HG03039 (cell line): ENCODE results near the gene TCP11.

Experiments
- ATAC-seq: cut with Tn5 transposase; IDR thresholded peaks from one replicate; pipeline ENCODE4 v1.9.1; 2021; ENCODE audit warnings: mild to moderate bottlenecking, moderate library complexity; ENCODE audit not compliant: unreplicated experiment

The TCP11 gene

DNA sequence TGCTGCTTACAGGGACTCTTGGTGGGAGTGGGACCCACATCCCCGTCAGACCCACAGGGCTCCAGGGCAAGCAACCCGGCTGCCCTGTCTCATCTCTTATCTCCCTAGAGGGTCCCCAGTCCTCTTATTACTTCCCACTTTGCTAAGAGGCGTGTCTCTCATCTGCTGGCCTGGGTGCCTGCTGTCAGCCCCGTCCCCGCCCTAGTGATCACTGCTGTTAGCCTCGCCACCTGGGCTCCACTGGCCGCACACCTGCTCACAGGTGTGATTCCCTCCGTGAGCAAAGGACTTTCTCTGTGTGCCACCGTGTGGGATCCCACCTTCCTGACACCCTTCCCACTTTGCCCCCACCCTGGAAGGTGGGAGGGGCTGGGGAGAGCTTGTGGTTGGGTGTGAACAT is 57.6 kb downstream of the TCP11 start:
- no peak for ATAC-seq

- no peak for ATAC-seq
Observed at GRCh38 chr6:35082733-35083403, 58.3 kb downstream of the TCP11 start.

DNA sequence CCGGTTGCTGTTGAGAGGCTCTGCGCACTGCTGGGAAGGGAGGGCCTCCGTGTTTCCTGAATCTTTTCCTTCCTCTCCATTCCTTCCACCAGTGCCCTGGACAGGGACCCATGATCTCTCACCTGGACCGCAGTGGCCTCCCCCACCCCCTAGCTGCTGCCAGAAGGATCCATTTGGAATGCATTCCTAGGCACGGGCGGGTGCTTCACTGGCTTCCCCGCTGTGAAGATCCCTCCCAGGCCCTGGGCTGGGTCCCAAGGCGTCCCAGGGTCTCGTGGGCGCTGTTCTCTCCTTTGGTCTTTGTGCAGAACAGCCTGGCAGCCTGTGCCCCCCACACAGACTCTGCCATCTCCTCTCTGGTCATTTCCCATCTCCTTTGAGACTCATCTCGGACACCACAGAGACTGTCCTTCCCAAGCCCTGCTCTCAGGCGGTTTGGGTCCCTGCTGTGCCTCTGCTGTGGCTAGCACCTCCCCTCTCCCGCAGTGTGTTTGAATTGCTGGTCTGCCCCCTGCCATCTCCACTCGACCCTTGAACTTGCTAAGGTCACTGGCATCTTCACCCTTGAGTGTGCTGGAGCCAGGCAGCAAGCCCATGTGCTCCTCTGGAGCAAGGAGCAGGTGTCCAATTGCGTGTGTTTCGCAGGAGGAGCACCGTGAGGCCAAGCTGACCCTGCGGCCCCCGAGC is 59.0 kb downstream of the TCP11 start:
- no peak for ATAC-seq

DNA sequence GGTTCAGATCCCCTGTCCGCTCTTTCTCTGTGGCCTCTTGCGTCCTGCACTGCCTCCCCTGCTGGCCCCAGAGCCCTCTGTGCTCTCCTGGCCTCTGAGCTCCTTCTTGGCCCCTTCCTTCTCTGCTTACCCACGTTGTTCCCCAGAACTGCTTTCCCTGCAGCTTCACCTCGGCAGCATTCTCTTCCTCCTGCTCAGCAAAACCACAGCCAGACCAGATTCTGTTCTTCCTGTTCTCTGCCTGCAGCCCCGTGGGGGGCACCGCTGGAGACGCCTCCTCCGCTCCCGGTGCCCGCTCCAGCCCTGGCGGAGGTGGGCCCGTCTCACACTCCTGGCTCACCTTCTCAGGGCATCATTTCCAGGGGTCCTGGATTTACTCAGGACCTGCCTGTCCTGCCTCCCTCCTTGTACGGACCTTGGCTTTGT is 59.7 kb downstream of the TCP11 start:
- ATAC-seq, result no peak

DNA sequence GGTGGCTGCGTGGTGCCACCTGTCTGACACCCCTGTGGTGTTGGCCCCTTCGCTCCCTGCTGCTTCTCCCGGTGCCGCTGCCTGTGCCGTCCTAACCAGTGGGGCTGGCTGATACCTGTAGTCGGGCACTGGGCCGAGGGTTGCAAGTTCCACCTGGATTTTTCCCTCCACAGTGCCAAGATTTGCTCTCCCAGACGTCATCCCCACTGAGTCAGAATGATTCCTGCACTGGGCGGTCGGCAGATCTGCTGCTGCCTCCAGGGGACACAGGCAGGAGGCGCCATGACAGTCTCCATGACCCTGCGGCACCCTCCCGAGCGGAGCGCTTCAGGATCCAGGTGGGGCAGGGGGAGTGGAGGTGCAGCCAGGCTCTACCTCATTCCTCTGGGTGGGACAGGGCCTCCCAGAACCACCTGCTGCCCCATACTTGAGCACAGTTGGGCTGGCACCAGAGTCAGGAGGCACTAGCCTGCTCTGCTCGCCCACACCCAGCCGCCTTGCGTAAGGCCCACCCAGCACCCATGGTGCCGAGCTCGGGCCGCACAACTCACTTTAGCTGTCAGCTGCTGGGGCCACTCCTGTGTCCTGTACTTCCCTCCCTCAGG is 60.2 kb downstream of the TCP11 start:
- no peak for ATAC-seq

GRCh38 chr6:35080016-35080680 is 61.0 kb downstream of the TCP11 start:
- ATAC-seq, result no peak

- no peak for ATAC-seq
Observed at GRCh38 chr6:35079311-35080000, 61.7 kb downstream of the TCP11 start.

GRCh38 chr6:35078896-35079295 is 62.2 kb downstream of the TCP11 start:
- no peak for ATAC-seq

- no peak for ATAC-seq
Observed at GRCh38 chr6:35078226-35078850, 62.8 kb downstream of the TCP11 start.

DNA sequence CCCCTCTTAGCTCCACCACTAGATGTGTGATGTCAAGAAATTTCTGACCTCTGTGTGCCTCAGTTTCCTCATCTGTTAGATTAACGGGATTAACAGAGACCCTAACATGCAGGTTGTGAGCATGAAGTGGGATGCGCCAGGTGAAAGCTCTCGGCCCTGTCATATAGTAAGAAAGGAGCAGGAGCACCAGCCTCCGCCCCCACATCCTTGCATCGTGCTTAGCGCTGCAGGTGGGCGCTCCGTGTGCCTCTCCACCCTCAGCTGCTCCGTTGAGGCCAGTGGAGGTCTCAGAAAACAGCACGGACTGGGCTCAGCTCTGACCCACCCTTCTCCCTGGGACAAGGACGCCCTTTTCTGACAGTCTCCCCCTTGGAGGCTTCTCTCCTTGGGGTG is 63.4 kb downstream of the TCP11 start:
- ATAC-seq, result no peak

- ATAC-seq, result no peak
Observed at GRCh38 chr6:35076997-35077712, 64.0 kb downstream of the TCP11 start.

DNA sequence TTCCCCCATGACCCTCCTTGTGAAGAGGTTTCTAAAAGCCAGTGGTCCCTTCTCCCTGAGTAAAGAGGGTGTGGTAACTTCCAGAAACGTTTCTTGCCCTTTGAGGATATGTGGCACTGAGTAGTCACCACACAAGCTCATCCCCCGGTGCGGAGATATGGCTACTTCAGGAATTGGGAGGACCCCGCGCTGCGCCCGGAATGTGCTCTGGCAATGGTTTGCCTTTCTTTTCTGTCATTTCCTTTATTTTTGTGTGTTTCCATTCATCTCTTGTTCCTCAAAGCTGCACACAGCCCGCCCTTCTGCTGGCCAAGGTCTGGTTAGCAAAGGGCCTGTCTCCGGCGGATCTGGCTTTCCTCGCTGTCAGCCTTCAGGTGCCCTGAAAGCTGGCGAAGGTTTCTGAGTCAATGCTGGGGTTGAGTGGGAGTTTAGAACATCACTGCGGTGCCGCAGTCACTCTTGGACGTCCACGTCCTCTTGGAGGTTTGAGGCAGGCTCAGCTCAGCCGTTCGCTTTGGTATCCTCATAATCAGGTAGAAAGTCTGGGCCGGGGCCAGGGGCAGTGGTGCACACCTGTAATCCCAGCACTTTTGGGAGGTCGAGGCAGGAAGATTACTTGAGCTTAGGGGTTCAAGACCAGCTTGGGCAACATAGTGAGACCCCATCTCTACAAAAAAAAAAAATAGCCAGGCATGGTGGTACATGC is 67.2 kb downstream of the TCP11 start:
- ATAC-seq, result no peak

GRCh38 chr6:35073211-35073610 is 67.9 kb downstream of the TCP11 start:
- ATAC-seq, result no peak

DNA sequence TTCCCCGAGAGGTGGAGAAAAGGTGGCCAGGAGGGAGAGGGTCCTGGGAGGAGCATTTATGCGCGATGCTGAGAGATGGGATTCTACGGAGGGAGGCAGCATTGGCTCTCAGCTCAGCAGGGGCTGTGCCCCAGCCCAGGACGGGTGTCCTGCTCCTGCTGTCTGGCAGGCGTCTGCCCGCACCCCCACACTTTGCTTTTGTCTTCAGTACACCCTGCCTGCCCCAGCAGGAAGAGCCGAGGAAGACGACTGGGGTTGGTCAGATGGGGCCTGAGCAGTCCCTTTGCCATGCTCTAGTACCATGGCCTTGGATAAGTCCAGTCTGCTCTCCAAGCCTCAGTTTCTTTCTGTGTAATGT is 68.5 kb downstream of the TCP11 start:
- no peak for ATAC-seq

- ATAC-seq, result no peak
Observed at GRCh38 chr6:35072051-35072697, 69.0 kb downstream of the TCP11 start.

DNA sequence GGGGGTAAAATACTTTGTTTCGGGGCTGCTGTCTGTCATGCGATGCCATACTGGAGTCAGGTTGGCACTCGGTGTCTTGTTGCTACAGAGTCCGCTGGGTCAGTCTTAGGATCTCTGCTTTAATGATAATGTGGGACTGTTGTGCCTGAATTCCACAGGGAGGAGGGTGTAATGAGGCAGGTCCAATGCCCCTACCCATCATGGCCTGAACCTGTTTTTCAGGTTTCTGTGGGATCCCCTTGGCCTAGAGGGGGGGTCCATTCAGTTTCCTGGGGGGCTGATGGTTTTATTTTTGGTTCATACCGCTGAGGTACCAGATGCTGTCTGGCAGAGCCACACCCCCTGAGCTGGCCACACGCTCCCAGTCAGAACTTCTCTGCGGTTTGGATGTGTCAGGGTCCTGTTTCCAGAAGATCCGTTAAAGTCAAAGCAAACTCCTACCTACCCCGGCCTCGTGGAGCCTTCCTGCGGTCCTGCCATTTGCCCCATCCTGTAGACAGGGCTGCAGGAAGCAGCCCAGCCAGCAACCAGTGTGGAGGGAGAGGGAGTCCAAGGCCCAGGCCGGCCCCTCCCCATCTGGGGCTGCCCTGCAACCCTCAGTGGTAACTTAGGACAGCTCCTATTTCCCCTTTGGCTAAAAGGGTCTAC is 69.7 kb downstream of the TCP11 start:
- no peak for ATAC-seq

- no peak for ATAC-seq
Observed at GRCh38 chr6:35070111-35070510, 71.0 kb downstream of the TCP11 start.

DNA sequence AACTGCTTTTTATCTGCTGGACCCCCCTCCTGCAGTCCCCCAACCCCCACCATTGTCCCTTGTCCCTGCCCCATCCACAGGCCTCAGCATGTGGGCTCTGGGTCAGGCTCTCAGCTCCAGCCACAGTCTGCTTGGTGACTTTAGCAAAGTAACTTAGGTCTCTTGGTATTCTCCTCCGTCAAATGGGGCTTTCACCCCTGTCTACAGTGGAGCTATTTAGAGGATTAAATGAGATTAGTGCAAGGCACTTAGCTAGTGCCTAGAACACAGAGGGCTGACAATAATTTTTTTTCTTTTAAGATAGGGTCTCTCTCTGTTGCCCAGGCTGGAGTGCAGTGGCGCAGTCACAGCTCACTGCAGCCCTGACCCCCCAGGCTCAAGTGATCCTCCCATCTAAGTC is 71.9 kb downstream of the TCP11 start:
- ATAC-seq, result no peak

GRCh38 chr6:35068644-35069043 is 72.5 kb downstream of the TCP11 start:
- no peak for ATAC-seq
